ENCODE data around the gene KRTAP3-2. TPM values are rescaled to one million over a fixed set of nuclear protein-coding genes. Genes with fewer than 3 reads are reported as not detected.

The KRTAP3-2 gene
- total RNA-seq, 1 donor from 2014 or later, result not detected

GRCh38 chr17:40975516-40975915, 24.2 kb downstream of the KRTAP3-2 start:
- intact Hi-C loops (cut with DNase I), result no loop called here
- DNase-seq (ENCODE audit: low spot score), result no peak

GRCh38 chr17:40974366-40974765, 25.3 kb downstream of the KRTAP3-2 start:
- DNase-seq (ENCODE audit: low spot score), result no peak
- intact Hi-C loops (cut with DNase I), result no loop called here

- intact Hi-C loops (cut with DNase I), result no loop called here
- DNase-seq (ENCODE audit: low spot score), result no peak
These were observed 32.1 kb downstream of the KRTAP3-2 start for GRCh38 chr17:40967582-40967981.

- intact Hi-C loops (cut with DNase I), result no loop called here
- DNase-seq (ENCODE audit: low spot score), result no peak
These were observed 32.9 kb downstream of the KRTAP3-2 start, which contains the start of gene KRT39 for GRCh38 chr17:40966848-40967247. Gene KRT39, minus strand, starts transcription at chr17:40966948. Its CDS starts 92 bp downstream, at chr17:40966856.

- no peak for DNase-seq (ENCODE audit: low spot score)
- intact Hi-C loops (cut with DNase I), result no loop called here
These were observed 35.9 kb downstream of the KRTAP3-2 start for GRCh38 chr17:40963838-40964237.

GRCh38 chr17:40962059-40962561, 37.6 kb downstream of the KRTAP3-2 start:
- intact Hi-C loops (cut with DNase I), result no loop called here
- DNase-seq (ENCODE audit: low spot score), result no peak

GRCh38 chr17:40961591-40961990, 38.1 kb downstream of the KRTAP3-2 start:
- intact Hi-C loops (cut with DNase I), result no loop called here

GRCh38 chr17:40960144-40960543, 39.6 kb downstream of the KRTAP3-2 start:
- DNase-seq (ENCODE audit: low spot score), result no peak
- intact Hi-C loops (cut with DNase I), result no loop called here

More at GRCh38 chr17:40961591-40961990, 38.1 kb downstream of the KRTAP3-2 start:
- DNase-seq (ENCODE audit: low spot score), result no peak

- DNase-seq (ENCODE audit: low spot score), result no peak
- intact Hi-C loops (cut with DNase I), result no loop called here
These were observed 41.4 kb downstream of the KRTAP3-2 start for GRCh38 chr17:40958086-40958953.

GRCh38 chr17:40956401-40957254, 43.1 kb downstream of the KRTAP3-2 start:
- DNase-seq (ENCODE audit: low spot score), result no peak
- intact Hi-C loops (cut with DNase I), result no loop called here

- no peak for DNase-seq (ENCODE audit: low spot score)
- intact Hi-C loops (cut with DNase I), result no loop called here
These were observed 45.8 kb downstream of the KRTAP3-2 start for GRCh38 chr17:40953881-40954280.

- intact Hi-C loops (cut with DNase I), result no loop called here
- DNase-seq (ENCODE audit: low spot score), result no peak
These were observed 47.0 kb downstream of the KRTAP3-2 start for GRCh38 chr17:40952661-40953060.

- intact Hi-C loops (cut with DNase I), result no loop called here
- DNase-seq (ENCODE audit: low spot score), result no peak
These were observed 47.6 kb downstream of the KRTAP3-2 start for GRCh38 chr17:40952154-40952553.

- no peak for DNase-seq (ENCODE audit: low spot score)
- intact Hi-C loops (cut with DNase I), result no loop called here
These were observed 48.6 kb downstream of the KRTAP3-2 start for GRCh38 chr17:40951011-40951622.

GRCh38 chr17:40950176-40950575, 49.5 kb downstream of the KRTAP3-2 start:
- no peak for DNase-seq (ENCODE audit: low spot score)
- intact Hi-C loops (cut with DNase I), result no loop called here

GRCh38 chr17:40949418-40949817, 50.3 kb downstream of the KRTAP3-2 start:
- no peak for DNase-seq (ENCODE audit: low spot score)
- intact Hi-C loops (cut with DNase I), result no loop called here

Measured in cardiac septum (tissue), 1 donor.